ENCODE measurements around the gene ANKRD35. TPM values are rescaled to one million over a fixed set of nuclear protein-coding genes. Genes with fewer than 3 reads are reported as not detected.

ANKRD35 gene
- polyA plus RNA-seq, 1 donor (not counting 4 experiments of a cell fraction or from before 2014, with no cell fraction given) = 0.46 TPM

GRCh38 chr1:145893306-145894055, 7.8 kb upstream of the ANKRD35 start:
- Histone ChIP-seq H3K4me1 (ENCODE audit: control insufficient read depth, extremely low read depth, insufficient read depth, low read length) (peaks cover 30% of the 10 kb centered on the region), H3K36me3 (ENCODE audit: control insufficient read depth in 2 of 2, extremely low read depth in 1 of 2, insufficient read depth in 2 of 2, low read length in 2 of 2) (peaks cover 1 to 2% of the 10 kb centered on the region in 2 experiments), H3K4me3 (ENCODE audit: control insufficient read depth in 2 of 3, extremely low read depth in 1 of 3, insufficient read depth in 2 of 3, low read depth in 1 of 3, low read length in 3 of 3) (no peak overlapping the region), H3K27ac (ENCODE audit: control insufficient read depth, insufficient read depth, low read length) (no peak overlapping the region), H3K79me2 (ENCODE audit: control insufficient read depth, insufficient read depth, low read length) (no peaks in the 10 kb centered on the region), H3K27me3 (ENCODE audit: control insufficient read depth, extremely low read depth, insufficient read depth, low read length) (no peaks in the 10 kb centered on the region), H3K9ac (ENCODE audit: control insufficient read depth, extremely low read depth, insufficient read depth, low read length) (no peak overlapping the region), H3K9me1 (ENCODE audit: control insufficient read depth, extremely low read depth, insufficient read depth, low read length) (no peaks in the 10 kb centered on the region), H3K4me2 (ENCODE audit: control insufficient read depth, extremely low read depth, insufficient read depth, low read depth, low read length) (no peak overlapping the region), H2AFZ (ENCODE audit: control insufficient read depth, low read length) (no peak overlapping the region), H3K9me3 (ENCODE audit: control insufficient read depth, low read depth, low read length) (no peaks in the 10 kb centered on the region), H4K20me1 (ENCODE audit: control insufficient read depth, extremely low read depth, insufficient read depth, low read length) (no peaks in the 10 kb centered on the region)
- TF ChIP-seq CTCF (optimal IDR thresholded peaks at IDR 0.05 in 1 of 3, IDR thresholded peaks at IDR 0.05 in 1 of 3, conservative IDR thresholded peaks at IDR 0.05 in 1 of 3; ENCODE audit: extremely low read depth in 1 of 3, insufficient read depth in 2 of 3, low read length in 3 of 3) (no peak), EZH2 (IDR thresholded peaks at IDR 0.05; ENCODE audit: low read length) (no peak)
- no peak for DNase-seq (ENCODE audit: low read depth, low spot score)
- no peak for FAIRE-seq
- dilution Hi-C loops (cut with MboI; ENCODE audit: extremely low pct_ligation_motif_present, low sequenced_read_pairs) = no loop called here

GRCh38 chr1:145892486-145893087, 6.9 kb upstream of the ANKRD35 start:
- Histone ChIP-seq H3K4me1 (ENCODE audit: control insufficient read depth, extremely low read depth, insufficient read depth, low read length) (peaks cover 30% of the 10 kb centered on the region), H4K20me1 (ENCODE audit: control insufficient read depth, extremely low read depth, insufficient read depth, low read length) (no peaks in the 10 kb centered on the region), H3K36me3 (ENCODE audit: control insufficient read depth in 2 of 2, extremely low read depth in 1 of 2, insufficient read depth in 2 of 2, low read length in 2 of 2) (peaks cover 0 to 2% of the 10 kb centered on the region in 2 experiments), H3K9me3 (ENCODE audit: control insufficient read depth, low read depth, low read length) (no peaks in the 10 kb centered on the region), H3K4me2 (ENCODE audit: control insufficient read depth, extremely low read depth, insufficient read depth, low read depth, low read length) (peak overlapping the region; percentile 97), H3K9me1 (ENCODE audit: control insufficient read depth, extremely low read depth, insufficient read depth, low read length) (no peaks in the 10 kb centered on the region), H3K4me3 (ENCODE audit: control insufficient read depth in 2 of 3, extremely low read depth in 1 of 3, insufficient read depth in 2 of 3, low read depth in 1 of 3, low read length in 3 of 3) (peak overlapping the region in 2 of 3 experiments; percentile 15 to 26), H2AFZ (ENCODE audit: control insufficient read depth, low read length) (peak overlapping the region; percentile 39), H3K27ac (ENCODE audit: control insufficient read depth, insufficient read depth, low read length) (peak overlapping the region; percentile 97), H3K27me3 (ENCODE audit: control insufficient read depth, extremely low read depth, insufficient read depth, low read length) (no peaks in the 10 kb centered on the region), H3K79me2 (ENCODE audit: control insufficient read depth, insufficient read depth, low read length) (no peaks in the 10 kb centered on the region), H3K9ac (ENCODE audit: control insufficient read depth, extremely low read depth, insufficient read depth, low read length) (peak overlapping the region; percentile 69)
- TF ChIP-seq EZH2 (IDR thresholded peaks at IDR 0.05; ENCODE audit: low read length) (no peak), CTCF (optimal IDR thresholded peaks at IDR 0.05 in 1 of 3, IDR thresholded peaks at IDR 0.05 in 1 of 3, conservative IDR thresholded peaks at IDR 0.05 in 1 of 3; ENCODE audit: extremely low read depth in 1 of 3, insufficient read depth in 2 of 3, low read length in 3 of 3) (no peak)
- FAIRE-seq (no peak), DNase-seq (ENCODE audit: low read depth, low spot score) (no peak)
- dilution Hi-C loops (cut with MboI; ENCODE audit: extremely low pct_ligation_motif_present, low sequenced_read_pairs) = no loop called here

Data from keratinocyte (primary cell).